Measurements from ENCODE around the gene COP1.
"Not testable (repeated sequence)": the region's sequence is repeated elsewhere in the genome, so short reads cannot be mapped to it uniquely, and the experiment has no call there.

Gene COP1

GRCh38 chr1:176119549-176119948 is 87.5 kb downstream of the COP1 start:
- DNase-seq, result peak in 2 of 3 donors; percentile 6 to 11

GRCh38 chr1:176118985-176119384 is 88.1 kb downstream of the COP1 start:
- DNase-seq, result no peak

- DNase-seq, result no peak
Observed at GRCh38 chr1:176111835-176112234, 95.3 kb downstream of the COP1 start.

GRCh38 chr1:176110203-176110602 is 96.9 kb downstream of the COP1 start:
- peak in 2 of 3 donors; percentile 1 to 24 for DNase-seq

GRCh38 chr1:176102768-176103350 is 104.2 kb downstream of the COP1 start:
- DNase-seq, result peak; percentile 78 to 87 (median 84)

GRCh38 chr1:176101951-176102642 is 105.0 kb downstream of the COP1 start:
- peak in 2 of 3 donors; percentile 9 to 32 for DNase-seq

- DNase-seq, result no peak
Observed at GRCh38 chr1:176098560-176098959, 108.5 kb downstream of the COP1 start.

GRCh38 chr1:176096015-176096414 is 111.1 kb downstream of the COP1 start:
- no peak for DNase-seq

GRCh38 chr1:176090766-176091165 is 116.3 kb downstream of the COP1 start:
- no peak for DNase-seq

GRCh38 chr1:176087746-176088145 is 119.3 kb downstream of the COP1 start:
- not testable (repeated sequence) for DNase-seq

GRCh38 chr1:176073524-176074157 is 133.4 kb downstream of the COP1 start:
- DNase-seq, result peak; percentile 70 to 73 (median 73)

GRCh38 chr1:176068901-176069300 is 138.2 kb downstream of the COP1 start:
- DNase-seq, result no peak

GRCh38 chr1:176068256-176068655 is 138.8 kb downstream of the COP1 start:
- no peak for DNase-seq

GRCh38 chr1:176066709-176067108 is 140.4 kb downstream of the COP1 start:
- DNase-seq, result no peak

GRCh38 chr1:176058686-176059085 is 148.4 kb downstream of the COP1 start:
- DNase-seq, result no peak

GRCh38 chr1:176056312-176056711 is 150.8 kb downstream of the COP1 start:
- DNase-seq, result no peak

GRCh38 chr1:176055398-176055797 is 151.7 kb downstream of the COP1 start:
- no peak for DNase-seq

GRCh38 chr1:176051902-176052518 is 155.1 kb downstream of the COP1 start:
- peak; percentile 37 to 61 (median 49) for DNase-seq

- no peak for DNase-seq
Observed at GRCh38 chr1:176051402-176051801, 155.7 kb downstream of the COP1 start.

- no peak for DNase-seq
Observed at GRCh38 chr1:176049582-176049981, 157.5 kb downstream of the COP1 start.

- DNase-seq, result no peak
Observed at GRCh38 chr1:176046926-176047325, 160.2 kb downstream of the COP1 start.

GRCh38 chr1:176043537-176043936 is 163.5 kb downstream of the COP1 start:
- DNase-seq, result no peak

GRCh38 chr1:176033881-176034280 is 173.2 kb downstream of the COP1 start:
- DNase-seq, result no peak

GRCh38 chr1:176033474-176033873 is 173.6 kb downstream of the COP1 start:
- DNase-seq, result no peak
